ENCODE results near the gene LENG1.
"Not testable (repeated sequence)": the region's sequence is repeated elsewhere in the genome, so short reads cannot be mapped to it uniquely, and the experiment has no call there.

LENG1 gene

DNA sequence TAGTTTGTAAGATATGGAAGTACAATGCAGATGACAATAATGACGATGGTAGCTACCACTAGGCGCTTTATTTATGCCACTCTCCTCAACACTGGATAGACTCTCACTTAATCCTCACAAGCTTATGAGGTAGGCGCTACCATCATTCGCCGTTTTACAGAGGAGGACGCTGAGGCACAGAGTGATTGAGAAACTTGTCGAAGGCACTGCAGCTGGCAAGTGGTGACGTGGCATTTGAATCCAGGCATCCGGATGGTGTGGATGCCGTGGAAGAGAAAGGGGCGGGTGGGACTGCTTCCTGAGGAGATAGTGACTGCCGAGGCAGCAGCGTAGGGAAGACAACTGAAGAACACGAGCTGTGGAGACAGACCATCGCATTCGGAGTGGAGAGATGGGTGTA is 39.9 kb upstream of the LENG1 start:
- Histone ChIP-seq H3K36me3 (replicated peaks; ENCODE audit: low read depth, low read length) (peaks cover 45% of the 10 kb centered on the region), H3K9ac (ENCODE audit: low read length) (no peak overlapping the region), H3K4me3 (ENCODE audit: low read length) (no peak overlapping the region), H3K27me3 (ENCODE audit: low read depth, low read length) (no peaks in the 10 kb centered on the region), H3K4me2 (ENCODE audit: low read length) (peak overlapping the region; percentile 87), H2AFZ (ENCODE audit: low read depth, low read length) (no peak overlapping the region), H4K20me1 (ENCODE audit: insufficient read depth, low read length) (peaks cover 32% of the 10 kb centered on the region), H3K4me1 (ENCODE audit: low read length) (peaks cover 34% of the 10 kb centered on the region), H3K27ac (ENCODE audit: low read length) (no peak overlapping the region), H3K9me3 (ENCODE audit: insufficient read depth, low read length) (no peaks in the 10 kb centered on the region), H3K79me2 (ENCODE audit: low read length) (peaks cover 51% of the 10 kb centered on the region)
- TF ChIP-seq, protein P1, sequence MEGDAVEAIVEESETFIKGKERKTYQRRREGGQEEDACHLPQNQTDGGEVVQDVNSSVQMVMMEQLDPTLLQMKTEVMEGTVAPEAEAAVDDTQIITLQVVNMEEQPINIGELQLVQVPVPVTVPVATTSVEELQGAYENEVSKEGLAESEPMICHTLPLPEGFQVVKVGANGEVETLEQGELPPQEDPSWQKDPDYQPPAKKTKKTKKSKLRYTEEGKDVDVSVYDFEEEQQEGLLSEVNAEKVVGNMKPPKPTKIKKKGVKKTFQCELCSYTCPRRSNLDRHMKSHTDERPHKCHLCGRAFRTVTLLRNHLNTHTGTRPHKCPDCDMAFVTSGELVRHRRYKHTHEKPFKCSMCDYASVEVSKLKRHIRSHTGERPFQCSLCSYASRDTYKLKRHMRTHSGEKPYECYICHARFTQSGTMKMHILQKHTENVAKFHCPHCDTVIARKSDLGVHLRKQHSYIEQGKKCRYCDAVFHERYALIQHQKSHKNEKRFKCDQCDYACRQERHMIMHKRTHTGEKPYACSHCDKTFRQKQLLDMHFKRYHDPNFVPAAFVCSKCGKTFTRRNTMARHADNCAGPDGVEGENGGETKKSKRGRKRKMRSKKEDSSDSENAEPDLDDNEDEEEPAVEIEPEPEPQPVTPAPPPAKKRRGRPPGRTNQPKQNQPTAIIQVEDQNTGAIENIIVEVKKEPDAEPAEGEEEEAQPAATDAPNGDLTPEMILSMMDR (IDR thresholded peaks at IDR 0.05; ENCODE audit: low read depth, low read length) = no peak

DNA sequence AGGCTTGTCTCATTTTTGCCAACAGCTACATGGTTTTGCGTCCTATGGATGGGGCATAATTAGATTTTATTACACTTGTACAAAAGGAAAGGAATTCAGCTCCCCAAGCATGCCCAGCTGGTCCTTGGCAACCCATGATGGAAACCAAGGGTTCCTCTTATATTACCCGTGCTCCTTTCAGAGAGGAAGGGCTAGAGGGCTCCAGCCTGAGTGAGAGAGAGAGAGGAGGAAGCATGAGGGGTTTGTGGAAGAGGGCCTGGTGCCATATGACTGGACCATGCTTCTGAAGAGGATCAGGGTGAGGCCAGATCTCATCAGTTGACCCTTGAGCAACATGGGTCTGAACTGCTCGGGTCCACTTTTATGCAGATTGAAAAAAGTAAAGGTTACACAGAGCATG is 37.6 kb upstream of the LENG1 start:
- no peak overlapping the region for H3K9ac ChIP-seq (ENCODE audit: low read length)
- H3K27ac ChIP-seq (ENCODE audit: low read length) = no peak overlapping the region
- H3K27me3 ChIP-seq (ENCODE audit: low read depth, low read length) = no peaks in the 10 kb centered on the region
- H3K4me3 ChIP-seq (ENCODE audit: low read length) = no peak overlapping the region
- H3K4me1 ChIP-seq (ENCODE audit: low read length) = peaks cover 15% of the 10 kb centered on the region
- TF ChIP-seq, protein P1 (IDR thresholded peaks at IDR 0.05; ENCODE audit: low read depth, low read length) = no peak
- TF ChIP-seq EZH2phosphoT487 (IDR thresholded peaks at IDR 0.05; ENCODE audit: low read depth) = no peak
- H2AFZ ChIP-seq (ENCODE audit: low read depth, low read length) = no peak overlapping the region
- peaks cover 34% of the 10 kb centered on the region for H3K79me2 ChIP-seq (ENCODE audit: low read length)
- H3K9me3 ChIP-seq (ENCODE audit: insufficient read depth, low read length) = no peaks in the 10 kb centered on the region
- no peak overlapping the region for H3K4me2 ChIP-seq (ENCODE audit: low read length)
- H4K20me1 ChIP-seq (ENCODE audit: insufficient read depth, low read length) = peaks cover 10% of the 10 kb centered on the region
- H3K36me3 ChIP-seq (replicated peaks; ENCODE audit: low read depth, low read length) = peaks cover 37% of the 10 kb centered on the region

DNA sequence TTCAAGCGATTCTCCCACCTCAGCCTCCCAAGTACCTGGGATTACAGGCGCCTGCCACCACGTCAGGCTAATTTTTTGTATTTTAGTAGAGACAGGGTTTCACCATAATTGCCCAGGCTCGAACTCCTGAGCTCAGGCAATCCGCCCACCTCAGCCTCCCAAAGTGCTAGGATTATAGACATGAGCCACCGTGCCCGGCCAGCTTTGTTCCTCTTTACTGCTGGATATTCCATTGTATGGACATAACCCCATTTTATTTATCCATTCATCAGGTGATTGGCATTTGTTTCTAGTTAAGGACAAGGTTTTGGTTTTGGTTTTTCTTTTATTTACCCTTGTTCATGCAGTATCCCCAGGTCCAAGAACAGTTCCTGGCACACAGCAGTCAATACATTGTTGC is 37.0 kb upstream of the LENG1 start:
- Histone ChIP-seq H3K36me3 (replicated peaks; ENCODE audit: low read depth, low read length) (peaks cover 31% of the 10 kb centered on the region), H3K4me1 (ENCODE audit: low read length) (peaks cover 13% of the 10 kb centered on the region), H4K20me1 (ENCODE audit: insufficient read depth, low read length) (peaks cover 4% of the 10 kb centered on the region), H3K4me2 (ENCODE audit: low read length) (no peak overlapping the region), H3K4me3 (ENCODE audit: low read length) (no peak overlapping the region), H3K27me3 (ENCODE audit: low read depth, low read length) (no peaks in the 10 kb centered on the region), H3K27ac (ENCODE audit: low read length) (no peak overlapping the region), H3K9ac (ENCODE audit: low read length) (no peak overlapping the region), H2AFZ (ENCODE audit: low read depth, low read length) (no peak overlapping the region), H3K79me2 (ENCODE audit: low read length) (peaks cover 34% of the 10 kb centered on the region), H3K9me3 (ENCODE audit: insufficient read depth, low read length) (no peaks in the 10 kb centered on the region)
- no peak for TF ChIP-seq EZH2phosphoT487 (IDR thresholded peaks at IDR 0.05; ENCODE audit: low read depth)
- TF ChIP-seq, protein P1 (IDR thresholded peaks at IDR 0.05; ENCODE audit: low read depth, low read length) = no peak

DNA sequence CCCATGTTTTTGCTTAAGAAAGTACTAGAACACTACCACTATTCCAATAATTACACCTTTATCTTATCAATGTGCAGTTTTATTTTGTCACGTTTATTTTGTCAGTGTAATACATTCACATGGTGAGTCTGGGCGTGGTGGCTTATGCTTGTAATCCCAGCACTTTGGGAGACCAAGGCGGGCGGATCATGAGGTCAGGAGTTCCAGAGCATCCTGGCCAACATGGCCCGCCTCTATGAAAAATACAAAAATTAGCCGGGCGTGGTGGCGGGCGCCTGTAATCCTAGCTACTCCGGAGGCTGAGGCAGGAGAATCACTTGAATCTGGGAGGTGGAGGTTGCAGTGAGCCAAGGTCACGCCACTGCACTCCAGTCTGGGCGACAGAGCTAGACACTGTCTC is 34.9 kb upstream of the LENG1 start:
- H3K4me2 ChIP-seq (ENCODE audit: low read length); H3K9ac ChIP-seq (ENCODE audit: low read length); H2AFZ ChIP-seq (ENCODE audit: low read depth, low read length); H4K20me1 ChIP-seq (ENCODE audit: insufficient read depth, low read length); H3K27me3 ChIP-seq (ENCODE audit: low read depth, low read length); H3K27ac ChIP-seq (ENCODE audit: low read length); H3K4me3 ChIP-seq (ENCODE audit: low read length); H3K4me1 ChIP-seq (ENCODE audit: low read length); H3K9me3 ChIP-seq (ENCODE audit: insufficient read depth, low read length): not testable (repeated sequence)
- H3K36me3 ChIP-seq (replicated peaks; ENCODE audit: low read depth, low read length) = peaks cover 25% of the 10 kb centered on the region
- peaks cover 15% of the 10 kb centered on the region for H3K79me2 ChIP-seq (ENCODE audit: low read length)

DNA sequence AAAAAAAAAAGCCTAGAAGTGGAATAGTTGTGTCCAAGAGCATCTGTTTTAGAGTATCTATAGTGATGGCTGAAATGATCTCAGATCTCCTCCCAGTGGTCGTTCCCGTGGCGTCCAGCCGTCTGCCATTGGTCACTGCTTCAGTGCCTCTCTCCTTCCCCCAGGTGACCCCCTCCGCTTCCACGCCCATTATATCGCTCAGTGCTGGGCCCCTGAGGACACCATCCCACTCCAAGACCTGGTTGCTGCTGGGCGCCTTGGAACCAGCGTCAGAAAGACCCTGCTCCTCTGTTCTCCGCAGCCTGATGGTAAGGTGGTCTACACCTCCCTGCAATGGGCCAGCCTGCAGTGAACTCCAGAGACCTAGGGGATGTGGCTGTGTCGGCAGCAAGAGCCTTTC is 33.5 kb upstream of the LENG1 start:
- H3K27ac ChIP-seq (ENCODE audit: low read length) = no peak overlapping the region
- H3K27me3 ChIP-seq (ENCODE audit: low read depth, low read length) = no peaks in the 10 kb centered on the region
- no peak overlapping the region for H3K4me2 ChIP-seq (ENCODE audit: low read length)
- no peaks in the 10 kb centered on the region for H3K9me3 ChIP-seq (ENCODE audit: insufficient read depth, low read length)
- H3K4me1 ChIP-seq (ENCODE audit: low read length) = peaks cover 15% of the 10 kb centered on the region
- H3K9ac ChIP-seq (ENCODE audit: low read length) = no peak overlapping the region
- H2AFZ ChIP-seq (ENCODE audit: low read depth, low read length) = no peak overlapping the region
- no peak overlapping the region for H3K4me3 ChIP-seq (ENCODE audit: low read length)
- H4K20me1 ChIP-seq (ENCODE audit: insufficient read depth, low read length) = no peaks in the 10 kb centered on the region
- no peak for TF ChIP-seq EZH2phosphoT487 (IDR thresholded peaks at IDR 0.05; ENCODE audit: low read depth)
- TF ChIP-seq, protein P1 (IDR thresholded peaks at IDR 0.05; ENCODE audit: low read depth, low read length) = no peak
- peaks cover 24% of the 10 kb centered on the region for H3K36me3 ChIP-seq (replicated peaks; ENCODE audit: low read depth, low read length)
- H3K79me2 ChIP-seq (ENCODE audit: low read length) = peaks cover 24% of the 10 kb centered on the region

Data from OCI-LY3 (cell line).